Transverse colon (tissue), 4 donors: Measurements from ENCODE around the gene GPR139. TPM values are rescaled to one million over a fixed set of nuclear protein-coding genes. Genes with fewer than 3 reads are reported as not detected.

Experiments
- DNase-seq: peaks from one replicate; pipeline ENCODE4 v3.0.0-alpha.2; 2019
- H3K27ac ChIP-seq, 4 donors: fragments of 200-600 bp; sonication (generic); 2 replicates each; pipeline ENCODE4 v1.5.1; 2016 to 2018; ENCODE audit warnings: inconsistent platforms in 4 of 4
- H3K27me3 ChIP-seq: fragments of 200-600 bp; sonication (generic); 2 replicates; pipeline ENCODE4 v1.5.1; 2017; ENCODE audit warnings: inconsistent platforms
- H3K36me3 ChIP-seq, 4 donors: fragments of 200-600 bp; sonication (generic); 2 replicates each; pipeline ENCODE4 v1.5.1; 2017 to 2019; ENCODE audit warnings: inconsistent platforms in 4 of 4
- H3K4me1 ChIP-seq, 4 donors: fragments of 200-600 bp; sonication (generic); 2 replicates each; pipeline ENCODE4 v1.5.1; 2017 to 2020; ENCODE audit warnings: inconsistent platforms in 4 of 4
- H3K4me3 ChIP-seq, 4 donors: fragments of 200-600 bp; sonication (generic); 1 replicate in 1 of 4; 2 replicates in 3 of 4; pipeline versions ENCODE4 v1.5.1 to v1.6.1; 2017 to 2019; ENCODE audit warnings: inconsistent platforms in 4 of 4
- H3K9me3 ChIP-seq, 2 donors: fragments of 200-600 bp; sonication (generic); 2 replicates each; pipeline ENCODE4 v1.5.1; 2017 to 2019; ENCODE audit warnings: inconsistent platforms in 2 of 2
- CTCF ChIP-seq, 5 experiments: fragments of 200-600 bp in 3 of 5; fragments of 450-650 bp in 2 of 5; sonication (generic) in 3 of 5; IDR thresholded peaks; 1 replicate in 2 of 5; 2 replicates in 3 of 5; pipeline ENCODE4 v1.5.1; 2016 to 2017; ENCODE audit warnings: antibody characterized with exemption in 5 of 5, inconsistent platforms in 3 of 5, mild to moderate bottlenecking in 2 of 5, moderate library complexity in 1 of 5
- EP300 ChIP-seq: sonication (generic); formaldehyde crosslinking; IDR thresholded peaks from one replicate; pipeline ENCODE4 v1.6.1; 2017; ENCODE audit warnings: antibody characterized with exemption, low read depth
- POLR2A ChIP-seq: fragments of 450-650 bp; IDR thresholded peaks from one replicate; pipeline ENCODE4 v1.6.1; 2016; ENCODE audit warnings: antibody characterized with exemption, mild to moderate bottlenecking, moderate library complexity
- POLR2AphosphoS5 ChIP-seq, 3 donors: sonication (generic); formaldehyde crosslinking; IDR thresholded peaks; one replicate each; pipeline ENCODE4 v1.6.1; 2016; ENCODE audit warnings: antibody characterized with exemption in 3 of 3
- WGBS, 2 donors: methylation state at CpG; one replicate each; pipeline ENCODE4 v1.1.5; 2018; ENCODE audit warnings: low coverage in 1 of 2; 5-methylcytosine and 5-hydroxymethylcytosine counted together
- in situ Hi-C, 4 donors: fragments of 200-750 bp; cut with MboI; loops; one replicate each; pipeline versions ENCODE4 v1.15.0 to v1.15.1; 2017; ENCODE audit warnings: low sequenced_read_pairs in 3 of 4, low pct_ligation_motif_present in 1 of 4, low pct_unique_long_range_greater_than_20kb in 1 of 4
- intact Hi-C: fragments of 100-400 bp; cut with DNase I; formaldehyde crosslinking; loops from one replicate; pipeline ENCODE4 v1.15.1; 2023; ENCODE audit warnings: low total_unique reads
- total RNA-seq, 4 donors: library from RNA; depleted of rRNA; stranded (reverse); fragments of >200 nt; gene quantifications; one replicate each; pipeline ENCODE4 v1.1.0, GENCODE V29; 2016

GPR139 gene
- total RNA-seq: not detected

- Histone ChIP-seq H3K9me3 (peaks cover 0 to 3% of the 10 kb centered on the region in 2 donors), H3K4me3 (no peak within 1 kb of the TSS), H3K27me3 (peaks cover 67% of the 10 kb centered on the region), H3K36me3 (no peaks in the 10 kb centered on the region), H3K27ac (no peak within 1 kb of the TSS), H3K4me1 (no peaks in the 10 kb centered on the region)
- 27% methylated on average over 39 of the region's 76 CpGs; no CpG with 5 or more reads in 1 of the 2 donors for WGBS, 2 donors
- no peak for DNase-seq
- intact Hi-C loops: no loop called here
- TF ChIP-seq POLR2A: no peak
- TF ChIP-seq EP300: no peak
- no peak for TF ChIP-seq POLR2AphosphoS5 (IDR thresholded peaks at IDR 0.05)
- no peak for TF ChIP-seq CTCF (IDR thresholded peaks at IDR 0.05)
- in situ Hi-C loops: no loop called here
Measured at GRCh38 chr16:20073203-20074098, at the start of gene GPR139. TSS of gene GPR139 (minus strand) at chr16:20073890. CDS start at chr16:20073616, 274 bp downstream.

- TF ChIP-seq POLR2AphosphoS5 (IDR thresholded peaks at IDR 0.05): no peak
- no peak for TF ChIP-seq POLR2A
- TF ChIP-seq CTCF (IDR thresholded peaks at IDR 0.05): no peak
- TF ChIP-seq EP300: no peak
- H3K4me1 ChIP-seq: no peaks in the 10 kb centered on the region
- intact Hi-C loops: no loop called here
- H3K36me3 ChIP-seq: no peaks in the 10 kb centered on the region
- no peaks in the 10 kb centered on the region for H3K27me3 ChIP-seq
- DNase-seq: no peak
- H3K4me3 ChIP-seq: no peak overlapping the region
- in situ Hi-C loops: no loop called here
- 74 to 80% methylated on average over 6 to 8 of the region's 8 CpGs for WGBS, 2 donors
- H3K9me3 ChIP-seq: peaks cover 0 to 3% of the 10 kb centered on the region in 2 donors
- no peak overlapping the region for H3K27ac ChIP-seq
Measured at GRCh38 chr16:20122011-20122410, 48.3 kb upstream of the GPR139 start.

GRCh38 chr16:20114356-20114755, 40.7 kb upstream of the GPR139 start:
- in situ Hi-C loops: no loop called here

More at GRCh38 chr16:20114356-20114755, 40.7 kb upstream of the GPR139 start:
- Histone ChIP-seq H3K4me3 (no peak overlapping the region), H3K36me3 (no peaks in the 10 kb centered on the region), H3K4me1 (no peaks in the 10 kb centered on the region), H3K27ac (no peak overlapping the region), H3K9me3 (no peaks in the 10 kb centered on the region), H3K27me3 (no peaks in the 10 kb centered on the region)
- 53 to 70% methylated on average over 2 to 8 of the region's 8 CpGs for WGBS, 2 donors
- intact Hi-C loops: no loop called here
- peak; percentile 25 for DNase-seq
- TF ChIP-seq EP300 (no peak), POLR2AphosphoS5 (IDR thresholded peaks at IDR 0.05) (no peak), POLR2A (no peak), CTCF (IDR thresholded peaks at IDR 0.05) (no peak)
